GM19099 (cell line): ENCODE measurements around the gene C19orf18.
A peak's percentile ranks its signal among the peaks of the same experiment; 100 is the strongest.

Experiments
- POLR2A ChIP-seq: IDR thresholded peaks from 3 replicates; pipeline ENCODE4 v1.6.1; 2011; ENCODE audit warnings: low read depth; ENCODE audit not compliant: insufficient read length; ENCODE audit errors: extremely low read depth

Gene C19orf18

GRCh38 chr19:57978586-57979289 lies 4.4 kb upstream of the C19orf18 start:
- no peak for TF ChIP-seq POLR2A

- TF ChIP-seq POLR2A: no peak
These were observed 9.6 kb downstream of the C19orf18 start for GRCh38 chr19:57964761-57965160.

DNA sequence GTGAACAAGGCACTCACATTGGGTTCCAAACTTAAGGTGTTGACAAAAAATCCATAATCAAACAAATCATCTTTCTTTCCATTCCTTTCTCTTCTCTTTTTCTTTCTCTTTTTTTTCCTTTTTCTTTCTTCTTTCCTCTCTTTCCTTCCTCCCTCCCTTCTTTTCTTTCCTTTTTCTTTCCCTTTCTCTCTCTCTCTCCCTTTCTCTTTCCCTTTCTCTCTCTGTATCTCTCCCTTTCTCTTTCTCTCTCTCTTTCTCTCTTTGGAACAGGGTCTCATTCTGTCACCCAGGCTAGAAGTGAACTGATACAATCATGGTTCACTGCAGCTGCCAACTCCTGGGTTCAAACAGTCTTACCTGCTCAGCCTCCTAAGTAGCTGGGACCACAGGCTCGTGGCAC lies 12.5 kb downstream of the C19orf18 start:
- TF ChIP-seq POLR2A: no peak

DNA sequence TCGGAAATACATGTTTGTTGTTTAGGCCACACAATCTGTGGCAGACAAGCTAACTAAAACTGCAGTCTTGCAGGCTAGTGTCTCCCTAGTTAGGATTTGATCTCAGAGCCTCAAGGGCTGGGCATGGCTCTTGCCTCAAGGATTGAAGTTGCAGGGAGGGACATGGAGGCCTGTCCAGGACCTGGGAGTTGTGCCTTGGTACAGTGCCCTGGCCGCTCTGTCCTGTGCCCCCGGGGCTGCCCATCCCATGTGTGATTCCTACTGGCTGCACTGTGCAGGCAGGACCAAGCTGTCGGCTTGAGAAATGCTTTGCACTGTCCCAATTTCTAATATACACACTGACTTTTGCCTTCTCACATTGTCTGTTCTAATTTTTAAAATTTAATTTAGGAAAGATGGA lies 19.3 kb downstream of the C19orf18 start:
- no peak for TF ChIP-seq POLR2A

- no peak for TF ChIP-seq POLR2A
These were observed 24.6 kb downstream of the C19orf18 start for GRCh38 chr19:57949702-57950101.

DNA sequence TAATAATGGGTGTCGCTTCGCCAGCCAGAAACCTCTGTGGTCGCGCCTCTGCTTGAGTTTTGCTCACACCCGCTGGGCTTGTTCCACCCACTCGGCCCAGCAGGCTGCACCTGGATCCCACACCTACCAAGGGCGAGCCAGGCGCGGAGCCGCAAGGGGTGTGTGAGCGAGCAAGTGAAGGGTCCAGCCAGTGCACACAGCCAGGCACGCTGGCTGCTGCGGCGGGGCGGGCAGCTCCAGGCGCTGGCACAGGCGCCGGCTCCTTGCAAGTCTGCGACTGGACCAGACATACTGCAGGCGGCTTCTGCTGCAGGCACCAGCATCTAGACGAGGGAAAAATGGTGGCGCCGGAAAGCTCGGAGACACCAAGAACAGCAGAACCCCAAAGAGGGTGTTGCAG lies 25.0 kb downstream of the C19orf18 start:
- no peak for TF ChIP-seq POLR2A

- peak; percentile 65 for TF ChIP-seq POLR2A
These were observed 26.8 kb downstream of the C19orf18 start, which contains the start of gene ZNF256 for GRCh38 chr19:57947419-57948134. TSS of gene ZNF256 (minus strand) at chr19:57947706. CDS start at chr19:57947474, 232 bp downstream.

- no peak for TF ChIP-seq POLR2A
These were observed 27.3 kb downstream of the C19orf18 start for GRCh38 chr19:57947088-57947418.

DNA sequence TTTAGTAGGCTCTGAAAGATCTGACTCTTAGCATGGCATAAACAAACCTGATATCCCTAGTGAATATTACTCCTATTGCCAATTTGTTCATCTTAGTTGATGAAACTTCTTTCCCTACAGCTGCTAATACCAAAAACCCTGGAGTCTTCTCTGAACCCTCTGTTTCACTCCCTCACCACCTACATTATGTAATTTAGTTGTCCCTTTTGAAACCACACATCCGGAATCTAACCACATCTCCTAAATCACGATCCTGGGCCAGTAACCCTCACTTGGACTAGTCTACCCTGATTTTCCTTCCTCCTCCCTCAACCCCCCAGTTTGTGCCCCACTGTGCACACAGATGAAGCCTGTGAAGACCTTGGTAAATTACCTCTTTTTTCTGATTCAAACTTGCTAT lies 28.0 kb downstream of the C19orf18 start:
- no peak for TF ChIP-seq POLR2A

DNA sequence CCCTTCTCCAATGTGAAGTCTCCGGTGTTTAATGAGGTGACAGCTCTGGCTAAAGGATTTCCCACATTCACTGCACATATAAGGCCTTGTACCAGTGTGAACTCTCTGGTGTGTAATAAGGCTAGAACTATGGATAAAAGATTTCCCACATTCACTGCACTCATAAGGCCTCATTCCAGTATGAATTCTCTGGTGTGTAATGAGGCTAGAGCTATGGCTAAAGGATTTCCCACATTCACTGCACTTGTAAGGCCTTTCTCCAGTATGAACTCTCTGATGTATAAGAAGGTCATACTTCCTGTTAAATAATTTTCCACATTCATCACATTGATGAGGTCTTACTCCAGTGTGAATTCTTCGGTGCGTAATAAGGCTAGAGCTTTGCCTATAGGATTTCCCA lies 32.7 kb downstream of the C19orf18 start:
- no peak for TF ChIP-seq POLR2A

- TF ChIP-seq POLR2A: no peak
These were observed 38.6 kb downstream of the C19orf18 start for GRCh38 chr19:57935731-57936130.

- TF ChIP-seq POLR2A: no peak
These were observed 39.3 kb downstream of the C19orf18 start, which contains the start of gene ZNF418 for GRCh38 chr19:57934820-57935665. TSS of gene ZNF418 (minus strand) at chr19:57935402. CDS start at chr19:57933822, 1,580 bp downstream.

GRCh38 chr19:57927587-57927986 lies 46.7 kb downstream of the C19orf18 start:
- no peak for TF ChIP-seq POLR2A

GRCh38 chr19:57916168-57916995 lies 58.0 kb downstream of the C19orf18 start, which contains the start of gene ZNF417:
TSS of gene ZNF417 (minus strand) at chr19:57916592. CDS start at chr19:57916411, 181 bp downstream.
- peak; percentile 61 for TF ChIP-seq POLR2A
